Esophagus squamous epithelium (tissue), 4 donors: ENCODE data around the gene ADM.

Experiments used
- CTCF ChIP-seq, 6 experiments: fragments of 450-650 bp in 4 of 6; fragments of 200-600 bp in 2 of 6; sonication (generic) in 2 of 6; IDR thresholded peaks; one replicate each; pipeline ENCODE4 v1.5.1; 2016 to 2019; ENCODE audit warnings: antibody characterized with exemption in 6 of 6, mild to moderate bottlenecking in 4 of 6, moderate library complexity in 4 of 6
- POLR2A ChIP-seq, 4 donors: fragments of 450-650 bp; IDR thresholded peaks; one replicate each; pipeline ENCODE4 v1.6.1; 2017; ENCODE audit warnings: antibody characterized with exemption in 4 of 4, mild to moderate bottlenecking in 4 of 4, moderate library complexity in 3 of 4

- TF ChIP-seq CTCF (IDR thresholded peaks at IDR 0.05) (no peak), POLR2A (IDR thresholded peaks at IDR 0.05) (no peak)
Observed at GRCh38 chr11:10329935-10330334, 25.1 kb downstream of the ADM start.
